IMR-90 (cell line): Measurements from ENCODE around the gene EMID1.

ENCODE experiments used
- BHLHE40 ChIP-seq: fragments of 150-350 bp; IDR thresholded peaks from 2 replicates; pipeline ENCODE4 v1.6.1; 2016; ENCODE audit warnings: mild to moderate bottlenecking, low read depth, low read length
- CEBPB ChIP-seq: IDR thresholded peaks from 2 replicates; pipeline ENCODE4 v1.6.1; 2012; ENCODE audit warnings: low read depth, low read length, improper control_type of control experiment
- CHD1 ChIP-seq: IDR thresholded peaks from 2 replicates; pipeline ENCODE4 v1.6.1; 2012; ENCODE audit warnings: low read depth, low read length, improper control_type of control experiment
- FOS ChIP-seq: fragments of 150-350 bp; IDR thresholded peaks from 2 replicates; pipeline ENCODE4 v1.6.1; 2016; ENCODE audit warnings: low read depth, low read length
- MAZ ChIP-seq: IDR thresholded peaks from 2 replicates; pipeline ENCODE4 v1.6.1; 2012; ENCODE audit warnings: low read depth, mild to moderate bottlenecking, low read length, improper control_type of control experiment, moderate library complexity, borderline replicate concordance
- MXI1 ChIP-seq: IDR thresholded peaks from 2 replicates; pipeline ENCODE4 v1.6.1; 2012; ENCODE audit warnings: low read depth, mild to moderate bottlenecking, low read length, moderate library complexity, borderline replicate concordance
- NFE2L2 ChIP-seq: fragments of 150-350 bp; IDR thresholded peaks from 2 replicates; pipeline ENCODE4 v1.6.1; 2016; ENCODE audit warnings: low read depth, mild to moderate bottlenecking, low read length
- POLR2A ChIP-seq: IDR thresholded peaks from 2 replicates; pipeline ENCODE4 v1.6.1; 2012; ENCODE audit warnings: mild to moderate bottlenecking, low read depth, low read length
- RCOR1 ChIP-seq: IDR thresholded peaks from 2 replicates; pipeline ENCODE4 v1.6.1; 2012; ENCODE audit warnings: mild to moderate bottlenecking, low read length, improper control_type of control experiment; ENCODE audit not compliant: insufficient replicate concordance
- RFX5 ChIP-seq: IDR thresholded peaks from 2 replicates; pipeline ENCODE4 v1.8.0; 2012; ENCODE audit warnings: low read depth, mild to moderate bottlenecking, low read length, moderate library complexity
- TF ChIP-seq, protein P1 (sequence below): conservative IDR thresholded peaks from 2 replicates; pipeline ENCODE4 v1.5.1; 2012; ENCODE audit warnings: mild to moderate bottlenecking, low read depth, low read length, improper control_type of control experiment
- TF ChIP-seq, protein P2 (sequence below): fragments of 150-350 bp; IDR thresholded peaks from 2 replicates; pipeline ENCODE4 v1.6.1; 2017; ENCODE audit warnings: mild to moderate bottlenecking, antibody characterized with exemption, low read length, low read depth

DNA sequence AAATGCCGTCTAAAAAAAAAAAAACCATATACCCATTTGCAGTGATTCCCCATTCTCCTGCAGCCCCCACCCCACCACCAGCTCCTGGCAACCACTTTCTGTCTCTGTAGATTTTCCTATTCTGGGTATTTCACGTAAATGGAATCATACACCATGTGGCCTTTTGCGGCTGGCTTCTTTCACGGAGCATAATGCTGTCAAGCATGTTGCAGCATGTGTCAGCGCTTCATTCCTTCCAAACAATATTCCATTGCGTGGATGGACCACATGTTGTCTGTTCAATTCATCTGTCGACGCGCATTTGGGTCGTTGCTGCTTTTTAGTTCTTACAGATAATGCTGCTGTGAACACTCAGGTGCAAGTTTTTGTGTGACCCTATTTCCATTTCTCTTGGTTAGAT lies 14.8 kb upstream of the EMID1 start:
- TF ChIP-seq RFX5: no peak
- TF ChIP-seq RCOR1: no peak
- TF ChIP-seq, protein P1, sequence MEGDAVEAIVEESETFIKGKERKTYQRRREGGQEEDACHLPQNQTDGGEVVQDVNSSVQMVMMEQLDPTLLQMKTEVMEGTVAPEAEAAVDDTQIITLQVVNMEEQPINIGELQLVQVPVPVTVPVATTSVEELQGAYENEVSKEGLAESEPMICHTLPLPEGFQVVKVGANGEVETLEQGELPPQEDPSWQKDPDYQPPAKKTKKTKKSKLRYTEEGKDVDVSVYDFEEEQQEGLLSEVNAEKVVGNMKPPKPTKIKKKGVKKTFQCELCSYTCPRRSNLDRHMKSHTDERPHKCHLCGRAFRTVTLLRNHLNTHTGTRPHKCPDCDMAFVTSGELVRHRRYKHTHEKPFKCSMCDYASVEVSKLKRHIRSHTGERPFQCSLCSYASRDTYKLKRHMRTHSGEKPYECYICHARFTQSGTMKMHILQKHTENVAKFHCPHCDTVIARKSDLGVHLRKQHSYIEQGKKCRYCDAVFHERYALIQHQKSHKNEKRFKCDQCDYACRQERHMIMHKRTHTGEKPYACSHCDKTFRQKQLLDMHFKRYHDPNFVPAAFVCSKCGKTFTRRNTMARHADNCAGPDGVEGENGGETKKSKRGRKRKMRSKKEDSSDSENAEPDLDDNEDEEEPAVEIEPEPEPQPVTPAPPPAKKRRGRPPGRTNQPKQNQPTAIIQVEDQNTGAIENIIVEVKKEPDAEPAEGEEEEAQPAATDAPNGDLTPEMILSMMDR: no peak
- no peak for TF ChIP-seq CEBPB
- TF ChIP-seq POLR2A: no peak
- TF ChIP-seq BHLHE40: no peak
- TF ChIP-seq, protein P2, sequence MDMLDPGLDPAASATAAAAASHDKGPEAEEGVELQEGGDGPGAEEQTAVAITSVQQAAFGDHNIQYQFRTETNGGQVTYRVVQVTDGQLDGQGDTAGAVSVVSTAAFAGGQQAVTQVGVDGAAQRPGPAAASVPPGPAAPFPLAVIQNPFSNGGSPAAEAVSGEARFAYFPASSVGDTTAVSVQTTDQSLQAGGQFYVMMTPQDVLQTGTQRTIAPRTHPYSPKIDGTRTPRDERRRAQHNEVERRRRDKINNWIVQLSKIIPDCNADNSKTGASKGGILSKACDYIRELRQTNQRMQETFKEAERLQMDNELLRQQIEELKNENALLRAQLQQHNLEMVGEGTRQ: no peak
- no peak for TF ChIP-seq CHD1
- TF ChIP-seq NFE2L2: no peak
- no peak for TF ChIP-seq MXI1
- TF ChIP-seq FOS: no peak
- TF ChIP-seq MAZ: no peak
